ENCODE measurements around the gene CNTNAP2. TPM values are rescaled to one million over a fixed set of nuclear protein-coding genes. Genes with fewer than 3 reads are reported as not detected.
A peak's percentile ranks its signal among the peaks of the same experiment; 100 is the strongest.

The CNTNAP2 gene
- total and polyA plus RNA-seq, 2 donors (not counting 1 experiment from before 2014, with no cell fraction given), result not detected

DNA sequence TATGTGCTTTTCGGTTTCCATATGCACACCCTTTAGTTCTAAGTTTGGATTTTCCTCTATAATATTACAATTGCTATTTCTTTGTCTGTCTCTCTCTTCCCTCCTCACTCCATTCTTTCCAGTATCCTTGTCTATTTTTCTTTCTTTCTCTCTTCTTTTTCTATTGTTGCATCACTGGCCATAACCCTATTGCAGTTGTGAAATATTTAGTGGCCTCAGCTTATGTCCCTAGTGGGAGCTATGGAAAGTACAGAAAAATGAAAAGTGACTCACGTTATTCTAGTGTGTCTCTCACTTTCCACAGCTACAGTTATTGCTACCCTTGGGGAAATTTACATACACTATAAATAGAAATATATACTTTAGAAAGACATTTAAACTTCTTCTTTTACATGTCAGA, 59.1 kb downstream of the CNTNAP2 start:
- TF ChIP-seq CTCF (conservative IDR thresholded peaks at IDR 0.05 in 1 of 2, IDR thresholded peaks at IDR 0.05 in 1 of 2; ENCODE audit: low read depth in 1 of 2, low read length in 2 of 2) (no peak), EZH2 (IDR thresholded peaks at IDR 0.05; ENCODE audit: low read length, missing control alignments) (no peak)
- DNase-seq (ENCODE audit: low read depth in 2 of 2), result peak in 1 of 2 donors; percentile 5
- Histone ChIP-seq H3K9ac (ENCODE audit: insufficient read depth, low read length) (no peak overlapping the region), H4K20me1 (ENCODE audit: control insufficient read depth, extremely low read depth, insufficient read depth, low read length) (no peaks in the 10 kb centered on the region), H3K79me2 (ENCODE audit: control insufficient read depth, insufficient read depth, low read length) (no peaks in the 10 kb centered on the region), H3K4me2 (ENCODE audit: extremely low read depth, insufficient read depth, low read length) (no peak overlapping the region), H3K4me3 (replicated peaks in 1 of 4; ENCODE audit: control extremely low read depth in 1 of 4, insufficient read depth in 1 of 4, low read depth in 3 of 4, low read length in 4 of 4) (no peak overlapping the region), H2AFZ (ENCODE audit: low read length) (no peak overlapping the region), H3K9me3 (ENCODE audit: control insufficient read depth, insufficient read depth, low read depth, low read length) (no peaks in the 10 kb centered on the region), H3K27me3 (ENCODE audit: control insufficient read depth, insufficient read depth, low read length) (no peaks in the 10 kb centered on the region), H3K4me1 (ENCODE audit: control insufficient read depth, extremely low read depth, insufficient read depth, low read length) (no peaks in the 10 kb centered on the region), H3K36me3 (ENCODE audit: control insufficient read depth, insufficient read depth, low read length) (no peaks in the 10 kb centered on the region), H3K27ac (ENCODE audit: insufficient read depth, low read length) (no peak overlapping the region)

- H3K9me3 ChIP-seq (ENCODE audit: control insufficient read depth, insufficient read depth, low read depth, low read length), result no peaks in the 10 kb centered on the region
- no peaks in the 10 kb centered on the region for H4K20me1 ChIP-seq (ENCODE audit: control insufficient read depth, extremely low read depth, insufficient read depth, low read length)
- H2AFZ ChIP-seq (ENCODE audit: low read length), result no peak overlapping the region
- H3K27me3 ChIP-seq (ENCODE audit: control insufficient read depth, insufficient read depth, low read length), result no peaks in the 10 kb centered on the region
- H3K79me2 ChIP-seq (ENCODE audit: control insufficient read depth, insufficient read depth, low read length), result no peaks in the 10 kb centered on the region
- H3K36me3 ChIP-seq (ENCODE audit: control insufficient read depth, insufficient read depth, low read length), result no peaks in the 10 kb centered on the region
- no peak overlapping the region for H3K27ac ChIP-seq (ENCODE audit: insufficient read depth, low read length)
- no peaks in the 10 kb centered on the region for H3K4me1 ChIP-seq (ENCODE audit: control insufficient read depth, extremely low read depth, insufficient read depth, low read length)
- no peak overlapping the region for H3K9ac ChIP-seq (ENCODE audit: insufficient read depth, low read length)
- H3K4me2 ChIP-seq (ENCODE audit: extremely low read depth, insufficient read depth, low read length), result no peak overlapping the region
- no peak overlapping the region for H3K4me3 ChIP-seq (replicated peaks in 1 of 4; ENCODE audit: control extremely low read depth in 1 of 4, insufficient read depth in 1 of 4, low read depth in 3 of 4, low read length in 4 of 4)
- no peak for DNase-seq (ENCODE audit: low read depth in 2 of 2)
- TF ChIP-seq CTCF (conservative IDR thresholded peaks at IDR 0.05 in 1 of 2, IDR thresholded peaks at IDR 0.05 in 1 of 2; ENCODE audit: low read depth in 1 of 2, low read length in 2 of 2) (no peak), EZH2 (IDR thresholded peaks at IDR 0.05; ENCODE audit: low read length, missing control alignments) (no peak)
Observed at GRCh38 chr7:146176860-146177259, 60.3 kb downstream of the CNTNAP2 start.

- no peaks in the 10 kb centered on the region for H3K4me1 ChIP-seq (ENCODE audit: control insufficient read depth, extremely low read depth, insufficient read depth, low read length)
- DNase-seq (ENCODE audit: low read depth in 2 of 2), result no peak
- no peaks in the 10 kb centered on the region for H4K20me1 ChIP-seq (ENCODE audit: control insufficient read depth, extremely low read depth, insufficient read depth, low read length)
- no peak overlapping the region for H3K9ac ChIP-seq (ENCODE audit: insufficient read depth, low read length)
- no peaks in the 10 kb centered on the region for H3K79me2 ChIP-seq (ENCODE audit: control insufficient read depth, insufficient read depth, low read length)
- no peak for TF ChIP-seq CTCF (conservative IDR thresholded peaks at IDR 0.05 in 1 of 2, IDR thresholded peaks at IDR 0.05 in 1 of 2; ENCODE audit: low read depth in 1 of 2, low read length in 2 of 2)
- TF ChIP-seq EZH2 (IDR thresholded peaks at IDR 0.05; ENCODE audit: low read length, missing control alignments), result no peak
- H3K27ac ChIP-seq (ENCODE audit: insufficient read depth, low read length), result no peak overlapping the region
- H3K9me3 ChIP-seq (ENCODE audit: control insufficient read depth, insufficient read depth, low read depth, low read length), result no peaks in the 10 kb centered on the region
- H3K36me3 ChIP-seq (ENCODE audit: control insufficient read depth, insufficient read depth, low read length), result no peaks in the 10 kb centered on the region
- no peaks in the 10 kb centered on the region for H3K27me3 ChIP-seq (ENCODE audit: control insufficient read depth, insufficient read depth, low read length)
- H2AFZ ChIP-seq (ENCODE audit: low read length), result no peak overlapping the region
- no peak overlapping the region for H3K4me3 ChIP-seq (replicated peaks in 1 of 4; ENCODE audit: control extremely low read depth in 1 of 4, insufficient read depth in 1 of 4, low read depth in 3 of 4, low read length in 4 of 4)
- no peak overlapping the region for H3K4me2 ChIP-seq (ENCODE audit: extremely low read depth, insufficient read depth, low read length)
Observed at GRCh38 chr7:146177301-146177700, 60.7 kb downstream of the CNTNAP2 start.

All from fibroblast of lung (primary cell).